Measurements from ENCODE around the gene DOCK6.
A peak's percentile ranks its signal among the peaks of the same experiment; 100 is the strongest.

DOCK6 gene

GRCh38 chr19:11247391-11247790 is 14.9 kb downstream of the DOCK6 start:
- no peak for DNase-seq (ENCODE audit: low read depth in 2 of 2)

GRCh38 chr19:11246941-11247340 is 15.4 kb downstream of the DOCK6 start:
- no peak for DNase-seq (ENCODE audit: low read depth in 2 of 2)

GRCh38 chr19:11244846-11245589 is 17.3 kb downstream of the DOCK6 start:
- DNase-seq (ENCODE audit: low read depth in 2 of 2): no peak

- no peak for DNase-seq (ENCODE audit: low read depth in 2 of 2)
These were observed 18.5 kb downstream of the DOCK6 start for GRCh38 chr19:11243798-11244169.

GRCh38 chr19:11242864-11243797 is 19.2 kb downstream of the DOCK6 start:
- peak; percentile 85 to 95 for DNase-seq (ENCODE audit: low read depth in 2 of 2)

GRCh38 chr19:11242025-11242424 is 20.3 kb downstream of the DOCK6 start:
- DNase-seq (ENCODE audit: low read depth in 2 of 2): no peak

GRCh38 chr19:11240008-11240444 is 22.3 kb downstream of the DOCK6 start:
- no peak for DNase-seq (ENCODE audit: low read depth in 2 of 2)

GRCh38 chr19:11239377-11240000 is 22.8 kb downstream of the DOCK6 start, which contains the start of gene ANGPTL8:
Gene ANGPTL8 (plus strand): TSS chr19:11239619. CDS start chr19:11239638, 19 bp downstream.
- no peak for DNase-seq (ENCODE audit: low read depth in 2 of 2)

- no peak for DNase-seq (ENCODE audit: low read depth in 2 of 2)
These were observed 23.4 kb downstream of the DOCK6 start for GRCh38 chr19:11238781-11239376.

GRCh38 chr19:11238041-11238440 is 24.3 kb downstream of the DOCK6 start:
- DNase-seq (ENCODE audit: low read depth in 2 of 2): no peak

- DNase-seq (ENCODE audit: low read depth in 2 of 2): no peak
These were observed 25.0 kb downstream of the DOCK6 start for GRCh38 chr19:11237321-11237720.

- DNase-seq (ENCODE audit: low read depth in 2 of 2): no peak
These were observed 25.7 kb downstream of the DOCK6 start for GRCh38 chr19:11236324-11237301.

GRCh38 chr19:11234486-11235075 is 27.7 kb downstream of the DOCK6 start:
- DNase-seq (ENCODE audit: low read depth in 2 of 2): no peak

GRCh38 chr19:11233073-11233472 is 29.3 kb downstream of the DOCK6 start:
- no peak for DNase-seq (ENCODE audit: low read depth in 2 of 2)

- DNase-seq (ENCODE audit: low read depth in 2 of 2): no peak
These were observed 29.8 kb downstream of the DOCK6 start for GRCh38 chr19:11232555-11232954.

GRCh38 chr19:11230621-11231386 is 31.5 kb downstream of the DOCK6 start:
- DNase-seq (ENCODE audit: low read depth in 2 of 2): no peak

GRCh38 chr19:11227195-11227886 is 35.0 kb downstream of the DOCK6 start:
- peak in 1 of 2 donors; percentile 26 for DNase-seq (ENCODE audit: low read depth in 2 of 2)

GRCh38 chr19:11226716-11227166 is 35.6 kb downstream of the DOCK6 start:
- no peak for DNase-seq (ENCODE audit: low read depth in 2 of 2)

GRCh38 chr19:11225815-11226214 is 36.5 kb downstream of the DOCK6 start:
- no peak for DNase-seq (ENCODE audit: low read depth in 2 of 2)

Measured in stimulated activated CD4-positive, alpha-beta T cell treated with anti-CD3 and anti-CD28 coated beads, Interleukin-4, amount 100 ng/mL, for 48 hours (primary cell).